Measurements from ENCODE around the gene PCDHGB7.
"Not testable (repeated sequence)": the region's sequence is repeated elsewhere in the genome, so short reads cannot be mapped to it uniquely, and the experiment has no call there.

- not testable (repeated sequence) for TF ChIP-seq POLR2A (IDR thresholded peaks at IDR 0.05; ENCODE audit: borderline replicate concordance, extremely low read depth, insufficient read depth, insufficient read length); MAX (IDR thresholded peaks at IDR 0.05); CEBPB (IDR thresholded peaks at IDR 0.05; ENCODE audit: low read depth); EZH2phosphoT487 (IDR thresholded peaks at IDR 0.05; ENCODE audit: borderline replicate concordance); EZH2 (IDR thresholded peaks at IDR 0.05); POLR2AphosphoS5 (IDR thresholded peaks at IDR 0.05; ENCODE audit: low read depth, low read length); ZNF274 (IDR thresholded peaks at IDR 0.05; ENCODE audit: low read depth, low read length); SP1 (IDR thresholded peaks at IDR 0.05; ENCODE audit: low read depth); YY1 (IDR thresholded peaks at IDR 0.05; ENCODE audit: extremely low read depth, insufficient replicate concordance, low read depth, low read length); SIN3A (IDR thresholded peaks at IDR 0.05; ENCODE audit: low read depth); ZFX (IDR thresholded peaks at IDR 0.05)
- TF ChIP-seq, protein P1, sequence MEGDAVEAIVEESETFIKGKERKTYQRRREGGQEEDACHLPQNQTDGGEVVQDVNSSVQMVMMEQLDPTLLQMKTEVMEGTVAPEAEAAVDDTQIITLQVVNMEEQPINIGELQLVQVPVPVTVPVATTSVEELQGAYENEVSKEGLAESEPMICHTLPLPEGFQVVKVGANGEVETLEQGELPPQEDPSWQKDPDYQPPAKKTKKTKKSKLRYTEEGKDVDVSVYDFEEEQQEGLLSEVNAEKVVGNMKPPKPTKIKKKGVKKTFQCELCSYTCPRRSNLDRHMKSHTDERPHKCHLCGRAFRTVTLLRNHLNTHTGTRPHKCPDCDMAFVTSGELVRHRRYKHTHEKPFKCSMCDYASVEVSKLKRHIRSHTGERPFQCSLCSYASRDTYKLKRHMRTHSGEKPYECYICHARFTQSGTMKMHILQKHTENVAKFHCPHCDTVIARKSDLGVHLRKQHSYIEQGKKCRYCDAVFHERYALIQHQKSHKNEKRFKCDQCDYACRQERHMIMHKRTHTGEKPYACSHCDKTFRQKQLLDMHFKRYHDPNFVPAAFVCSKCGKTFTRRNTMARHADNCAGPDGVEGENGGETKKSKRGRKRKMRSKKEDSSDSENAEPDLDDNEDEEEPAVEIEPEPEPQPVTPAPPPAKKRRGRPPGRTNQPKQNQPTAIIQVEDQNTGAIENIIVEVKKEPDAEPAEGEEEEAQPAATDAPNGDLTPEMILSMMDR (IDR thresholded peaks at IDR 0.05 in 2 of 3, conservative IDR thresholded peaks at IDR 0.05 in 1 of 3; ENCODE audit: borderline replicate concordance in 1 of 3, insufficient read depth in 1 of 3, low read depth in 2 of 3, low read length in 2 of 3), result peak in 1 of 3 experiments; percentile 6; a peak in 1 of 6 replicates
- TF ChIP-seq, protein P2, sequence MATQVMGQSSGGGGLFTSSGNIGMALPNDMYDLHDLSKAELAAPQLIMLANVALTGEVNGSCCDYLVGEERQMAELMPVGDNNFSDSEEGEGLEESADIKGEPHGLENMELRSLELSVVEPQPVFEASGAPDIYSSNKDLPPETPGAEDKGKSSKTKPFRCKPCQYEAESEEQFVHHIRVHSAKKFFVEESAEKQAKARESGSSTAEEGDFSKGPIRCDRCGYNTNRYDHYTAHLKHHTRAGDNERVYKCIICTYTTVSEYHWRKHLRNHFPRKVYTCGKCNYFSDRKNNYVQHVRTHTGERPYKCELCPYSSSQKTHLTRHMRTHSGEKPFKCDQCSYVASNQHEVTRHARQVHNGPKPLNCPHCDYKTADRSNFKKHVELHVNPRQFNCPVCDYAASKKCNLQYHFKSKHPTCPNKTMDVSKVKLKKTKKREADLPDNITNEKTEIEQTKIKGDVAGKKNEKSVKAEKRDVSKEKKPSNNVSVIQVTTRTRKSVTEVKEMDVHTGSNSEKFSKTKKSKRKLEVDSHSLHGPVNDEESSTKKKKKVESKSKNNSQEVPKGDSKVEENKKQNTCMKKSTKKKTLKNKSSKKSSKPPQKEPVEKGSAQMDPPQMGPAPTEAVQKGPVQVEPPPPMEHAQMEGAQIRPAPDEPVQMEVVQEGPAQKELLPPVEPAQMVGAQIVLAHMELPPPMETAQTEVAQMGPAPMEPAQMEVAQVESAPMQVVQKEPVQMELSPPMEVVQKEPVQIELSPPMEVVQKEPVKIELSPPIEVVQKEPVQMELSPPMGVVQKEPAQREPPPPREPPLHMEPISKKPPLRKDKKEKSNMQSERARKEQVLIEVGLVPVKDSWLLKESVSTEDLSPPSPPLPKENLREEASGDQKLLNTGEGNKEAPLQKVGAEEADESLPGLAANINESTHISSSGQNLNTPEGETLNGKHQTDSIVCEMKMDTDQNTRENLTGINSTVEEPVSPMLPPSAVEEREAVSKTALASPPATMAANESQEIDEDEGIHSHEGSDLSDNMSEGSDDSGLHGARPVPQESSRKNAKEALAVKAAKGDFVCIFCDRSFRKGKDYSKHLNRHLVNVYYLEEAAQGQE (IDR thresholded peaks at IDR 0.05; ENCODE audit: low read depth), result not testable (repeated sequence)
- TF ChIP-seq RAD21 (IDR thresholded peaks at IDR 0.05; ENCODE audit: low read depth), result 0 out of 2 replicates have a peak, but pooled peaks have one; percentile 13
Measured at GRCh38 chr5:141407790-141408505, 9.5 kb upstream of the PCDHGB7 start, which contains the start of gene PCDHGB6.
